AG04449 (cell line): ENCODE measurements around the gene NSUN7.

Experiments used
- CTCF ChIA-PET: fragments of 350-600 bp; formaldehyde crosslinking; extraction: SDS; loops from one replicate; lab custom pipeline; 2021; ENCODE audit warnings: antibody characterized with exemption; lab: Yijun Ruan, JAX
- POLR2A ChIA-PET: fragments of 400-600, 350-600 bp; formaldehyde crosslinking; extraction: SDS; loops from one replicate; lab custom pipeline; 2020; ENCODE audit warnings: antibody characterized with exemption, inconsistent platforms; lab: Yijun Ruan, JAX
- DNase-seq: peaks from one replicate; pipeline ENCODE4 v3.0.0-alpha.2; 2010; ENCODE audit warnings: low read depth, low spot score
- H3K4me3 ChIP-seq: 2 replicates; pipeline ENCODE4 v1.5.1; 2011; ENCODE audit warnings: low read depth, mild to moderate bottlenecking, control low read depth, low read length
- CTCF ChIP-seq: IDR thresholded peaks from one replicate; pipeline ENCODE4 v1.5.1; 2011; ENCODE audit warnings: mild to moderate bottlenecking, moderate library complexity, low read length, control low read depth, inconsistent platforms; ENCODE audit not compliant: insufficient read depth; ENCODE audit errors: missing control alignments

The NSUN7 gene

GRCh38 chr4:40731792-40732245 lies 17.9 kb upstream of the NSUN7 start:
- DNase-seq = no peak
- POLR2A ChIA-PET = no interaction called here
- CTCF ChIA-PET = interaction anchor here (0.9 to 1.4 kb wide), 2 partner anchors 165 to 582 kb away, joined by 3 read pairs; no protein-coding TSS in a partner anchor

GRCh38 chr4:40733752-40734151 lies 16.0 kb upstream of the NSUN7 start:
- no peak for DNase-seq
- ChIA-PET POLR2A (no interaction called here), CTCF (interaction anchor here (1.2 to 5.0 kb wide), 5 partner anchors 9 to 417 kb away, joined by 3 to 55 read pairs (median 6); no protein-coding TSS in a partner anchor)
- TF ChIP-seq CTCF = no peak
- no peak overlapping the region for H3K4me3 ChIP-seq

More at GRCh38 chr4:40731792-40732245, 17.9 kb upstream of the NSUN7 start:
- H3K4me3 ChIP-seq = no peak overlapping the region
- TF ChIP-seq CTCF = no peak

- TF ChIP-seq CTCF = no peak
- no peak for DNase-seq
- CTCF ChIA-PET = interaction anchor here (0.9 to 5.0 kb wide), 11 partner anchors 9 to 418 kb away, joined by 3 to 55 read pairs (median 4); no protein-coding TSS in a partner anchor
- POLR2A ChIA-PET = no interaction called here
- H3K4me3 ChIP-seq = no peak overlapping the region
Observed at GRCh38 chr4:40734497-40734896, 15.3 kb upstream of the NSUN7 start.

GRCh38 chr4:40736910-40737309 lies 12.8 kb upstream of the NSUN7 start:
- ChIA-PET POLR2A (no interaction called here), CTCF (interaction anchor here (0.8 to 5.0 kb wide), 11 partner anchors 12 to 925 kb away, joined by 3 to 55 read pairs (median 4); partner anchors contain the start of gene NSUN7)
- H3K4me3 ChIP-seq = no peak overlapping the region
- DNase-seq = no peak
- TF ChIP-seq CTCF = peak; percentile 11

- CTCF ChIA-PET = interaction anchor here (0.6 to 5.0 kb wide), 10 partner anchors 11 to 521 kb away, joined by 3 to 55 read pairs (median 4); partner anchors contain the start of gene NSUN7
- DNase-seq = no peak
- no peak for TF ChIP-seq CTCF
- POLR2A ChIA-PET = no interaction called here
- no peak overlapping the region for H3K4me3 ChIP-seq
Observed at GRCh38 chr4:40737879-40738278, 11.9 kb upstream of the NSUN7 start.

- POLR2A ChIA-PET = no interaction called here
- DNase-seq = no peak
Observed at GRCh38 chr4:40739347-40739746, 10.4 kb upstream of the NSUN7 start.

More at GRCh38 chr4:40739347-40739746, 10.4 kb upstream of the NSUN7 start:
- no peak for TF ChIP-seq CTCF
- H3K4me3 ChIP-seq = no peak overlapping the region
- CTCF ChIA-PET = interaction anchor here (0.6 kb wide), 1 partner anchor 186 kb away, joined by 3 read pairs; no protein-coding TSS in a partner anchor
